Smooth muscle cell (in vitro differentiated cells): ENCODE results near the gene CDCP1. TPM values are rescaled to one million over a fixed set of nuclear protein-coding genes. Genes with fewer than 3 reads are reported as not detected.

Experiments used
- DNase-seq: peaks from one replicate; lab custom pipeline; 2025; ENCODE audit not compliant: unreplicated experiment; lab: John Stamatoyannopoulos, UW
- H2AFZ ChIP-seq: fragments of 200-600 bp; sonication (generic); 2 replicates; pipeline ENCODE4 v1.6.0; 2016; ENCODE audit warnings: antibody characterized with exemption, low read depth, mild to moderate bottlenecking
- H3F3A ChIP-seq: fragments of 200-600 bp; sonication (generic); 2 replicates; pipeline ENCODE4 v1.6.0; 2017; ENCODE audit warnings: antibody characterized with exemption, low read depth
- H3K27ac ChIP-seq: fragments of 200-600 bp; sonication (generic); 2 replicates; pipeline ENCODE4 v1.5.1; 2016; ENCODE audit warnings: low read depth, mild to moderate bottlenecking
- H3K27me3 ChIP-seq: fragments of 200-600 bp; sonication (generic); 2 replicates; pipeline ENCODE4 v1.6.1; 2016; ENCODE audit warnings: low read depth, mild to moderate bottlenecking
- H3K36me3 ChIP-seq: fragments of 200-600 bp; sonication (generic); 2 replicates; pipeline ENCODE4 v1.5.1; 2016; ENCODE audit warnings: low read depth
- H3K4me1 ChIP-seq: fragments of 200-600 bp; sonication (generic); 2 replicates; pipeline ENCODE4 v1.5.1; 2016; ENCODE audit warnings: low read depth
- H3K4me2 ChIP-seq: fragments of 200-600 bp; sonication (generic); 2 replicates; pipeline ENCODE4 v1.6.0; 2016; ENCODE audit warnings: mild to moderate bottlenecking
- H3K4me3 ChIP-seq: fragments of 200-600 bp; sonication (generic); 2 replicates; pipeline ENCODE4 v1.5.1; 2016; ENCODE audit warnings: mild to moderate bottlenecking
- H3K79me2 ChIP-seq: fragments of 200-600 bp; sonication (generic); 2 replicates; pipeline ENCODE4 v1.6.0; 2016; ENCODE audit warnings: low read depth, mild to moderate bottlenecking
- H3K9ac ChIP-seq: fragments of 200-600 bp; sonication (generic); 2 replicates; pipeline ENCODE4 v1.6.0; 2016; ENCODE audit warnings: low read depth
- H3K9me3 ChIP-seq: fragments of 200-600 bp; sonication (generic); replicated peaks from 2 replicates; pipeline ENCODE4 v1.5.1; 2016; ENCODE audit warnings: low read depth
- H4K20me1 ChIP-seq: fragments of 200-600 bp; sonication (generic); 2 replicates; pipeline ENCODE4 v1.6.0; 2016; ENCODE audit warnings: low read depth
- WGBS: methylation state at CpG from one replicate; pipeline ENCODE4 v1.1.7; 2016; ENCODE audit warnings: low lambda C conversion rate; 5-methylcytosine and 5-hydroxymethylcytosine counted together
- polyA plus RNA-seq: library from polyadenylated mRNA; unstranded; fragments of >200 nt; fragmentation: Nextera tagmentation; extraction: Ambion mirVana; gene quantifications from 2 replicates; pipeline ENCODE4 v1.2.1, GENCODE V29; 2016
- total RNA-seq: library from RNA; depleted of rRNA; stranded (reverse); fragments of >200 nt; gene quantifications from 2 replicates; pipeline ENCODE4 v1.2.3, GENCODE V29; 2014
- TF ChIP-seq, protein P1 (sequence below): fragments of 200-600 bp; sonication (generic); IDR thresholded peaks from 2 replicates; pipeline ENCODE4 v1.5.1; 2017; ENCODE audit warnings: borderline replicate concordance, mild to moderate bottlenecking, antibody characterized with exemption; ENCODE audit not compliant: insufficient read depth, poor library complexity, severe bottlenecking

CDCP1 gene
- total and polyA plus RNA-seq, 2 experiments from 2014 or later, result 2.5 to 7.9 TPM

DNA sequence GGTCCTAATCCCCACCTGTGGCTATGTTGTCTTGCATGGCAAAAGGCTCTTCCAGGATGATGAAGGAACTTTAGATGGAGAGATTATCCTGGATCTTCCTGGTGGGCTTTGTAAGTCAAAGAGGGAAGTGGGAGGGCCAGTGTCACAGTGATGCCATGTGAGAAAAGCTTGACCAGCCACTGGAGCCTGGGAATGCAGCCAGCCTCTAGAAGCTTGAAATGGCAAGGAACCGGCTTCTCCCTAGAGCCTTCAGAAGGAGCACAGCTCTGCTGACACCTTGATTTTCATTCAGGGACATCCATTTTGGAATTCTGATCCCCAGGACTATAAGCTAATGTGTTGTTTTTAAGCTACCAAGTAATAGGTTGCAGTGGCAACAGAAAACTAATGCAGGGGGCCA, 61.8 kb downstream of the CDCP1 start:
- H3F3A ChIP-seq, result no peaks in the 10 kb centered on the region
- no peak overlapping the region for H3K27ac ChIP-seq
- no peak overlapping the region for H2AFZ ChIP-seq
- no peak overlapping the region for H3K9ac ChIP-seq
- TF ChIP-seq, protein P1, sequence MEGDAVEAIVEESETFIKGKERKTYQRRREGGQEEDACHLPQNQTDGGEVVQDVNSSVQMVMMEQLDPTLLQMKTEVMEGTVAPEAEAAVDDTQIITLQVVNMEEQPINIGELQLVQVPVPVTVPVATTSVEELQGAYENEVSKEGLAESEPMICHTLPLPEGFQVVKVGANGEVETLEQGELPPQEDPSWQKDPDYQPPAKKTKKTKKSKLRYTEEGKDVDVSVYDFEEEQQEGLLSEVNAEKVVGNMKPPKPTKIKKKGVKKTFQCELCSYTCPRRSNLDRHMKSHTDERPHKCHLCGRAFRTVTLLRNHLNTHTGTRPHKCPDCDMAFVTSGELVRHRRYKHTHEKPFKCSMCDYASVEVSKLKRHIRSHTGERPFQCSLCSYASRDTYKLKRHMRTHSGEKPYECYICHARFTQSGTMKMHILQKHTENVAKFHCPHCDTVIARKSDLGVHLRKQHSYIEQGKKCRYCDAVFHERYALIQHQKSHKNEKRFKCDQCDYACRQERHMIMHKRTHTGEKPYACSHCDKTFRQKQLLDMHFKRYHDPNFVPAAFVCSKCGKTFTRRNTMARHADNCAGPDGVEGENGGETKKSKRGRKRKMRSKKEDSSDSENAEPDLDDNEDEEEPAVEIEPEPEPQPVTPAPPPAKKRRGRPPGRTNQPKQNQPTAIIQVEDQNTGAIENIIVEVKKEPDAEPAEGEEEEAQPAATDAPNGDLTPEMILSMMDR, result no peak
- H3K4me2 ChIP-seq, result no peak overlapping the region
- no peaks in the 10 kb centered on the region for H3K79me2 ChIP-seq
- DNase-seq, result no peak
- 89% methylated on average over 1 of the region's 1 CpG for WGBS
- no peaks in the 10 kb centered on the region for H3K9me3 ChIP-seq
- H3K4me1 ChIP-seq, result no peaks in the 10 kb centered on the region
- H4K20me1 ChIP-seq, result no peaks in the 10 kb centered on the region
- no peak overlapping the region for H3K4me3 ChIP-seq
- H3K36me3 ChIP-seq, result no peaks in the 10 kb centered on the region
- no peaks in the 10 kb centered on the region for H3K27me3 ChIP-seq

DNA sequence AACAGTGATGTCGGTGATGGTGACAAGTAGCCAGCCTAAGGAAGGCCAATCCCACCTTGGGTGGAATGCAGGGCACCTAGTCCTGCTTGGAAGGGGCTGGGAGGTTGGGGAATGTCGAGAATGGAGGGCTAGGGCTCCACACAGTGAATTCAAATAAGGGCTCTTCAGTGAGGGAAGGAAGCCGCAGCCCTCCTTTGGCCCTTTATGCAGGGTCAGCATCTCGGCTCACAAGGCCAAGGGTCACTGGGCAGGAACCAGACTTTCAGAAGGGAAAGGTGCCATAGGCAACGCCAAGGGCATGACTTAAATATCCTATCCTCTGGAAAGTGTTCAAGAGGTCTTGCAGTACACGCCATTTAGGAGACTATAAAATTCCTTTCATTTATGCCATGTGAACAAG, 63.2 kb downstream of the CDCP1 start:
- H3K27ac ChIP-seq, result no peak overlapping the region
- 96% methylated on average over 6 of the region's 6 CpGs for WGBS
- no peaks in the 10 kb centered on the region for H3K9me3 ChIP-seq
- TF ChIP-seq, protein P1, result no peak
- no peaks in the 10 kb centered on the region for H4K20me1 ChIP-seq
- no peak overlapping the region for H3K4me2 ChIP-seq
- H3K27me3 ChIP-seq, result no peaks in the 10 kb centered on the region
- H3F3A ChIP-seq, result no peaks in the 10 kb centered on the region
- H3K4me1 ChIP-seq, result no peaks in the 10 kb centered on the region
- H3K36me3 ChIP-seq, result no peaks in the 10 kb centered on the region
- no peak overlapping the region for H2AFZ ChIP-seq
- no peaks in the 10 kb centered on the region for H3K79me2 ChIP-seq
- no peak overlapping the region for H3K4me3 ChIP-seq
- no peak overlapping the region for H3K9ac ChIP-seq
- DNase-seq, result no peak

DNA sequence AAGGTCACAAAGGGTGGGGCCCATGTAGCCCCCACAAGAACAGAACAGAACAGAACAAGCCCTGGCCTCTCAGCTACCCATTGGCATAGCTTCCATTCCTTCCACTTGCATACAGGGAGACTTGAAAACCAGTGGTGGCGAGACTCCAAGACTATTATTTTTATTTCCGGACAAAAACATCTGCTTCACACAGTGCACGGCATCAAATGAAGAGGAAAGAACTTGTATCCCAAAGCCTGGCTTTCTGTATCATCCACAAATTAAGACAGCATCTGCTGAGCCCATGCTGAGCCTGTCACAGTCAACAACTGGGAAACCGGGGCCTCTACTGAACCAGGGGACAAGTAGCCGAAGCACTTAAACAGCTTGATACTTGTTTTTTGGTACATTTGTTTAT, 64.0 kb downstream of the CDCP1 start:
- H3K4me2 ChIP-seq, result no peak overlapping the region
- H3K9ac ChIP-seq, result no peak overlapping the region
- 88% methylated on average over 5 of the region's 5 CpGs for WGBS
- H3K4me3 ChIP-seq, result no peak overlapping the region
- H3K27ac ChIP-seq, result no peak overlapping the region
- no peaks in the 10 kb centered on the region for H4K20me1 ChIP-seq
- DNase-seq, result no peak
- H3K4me1 ChIP-seq, result no peaks in the 10 kb centered on the region
- TF ChIP-seq, protein P1, result no peak
- H3F3A ChIP-seq, result no peaks in the 10 kb centered on the region
- H3K9me3 ChIP-seq, result no peaks in the 10 kb centered on the region
- H3K36me3 ChIP-seq, result no peaks in the 10 kb centered on the region
- no peaks in the 10 kb centered on the region for H3K79me2 ChIP-seq
- H3K27me3 ChIP-seq, result no peaks in the 10 kb centered on the region
- H2AFZ ChIP-seq, result no peak overlapping the region

DNA sequence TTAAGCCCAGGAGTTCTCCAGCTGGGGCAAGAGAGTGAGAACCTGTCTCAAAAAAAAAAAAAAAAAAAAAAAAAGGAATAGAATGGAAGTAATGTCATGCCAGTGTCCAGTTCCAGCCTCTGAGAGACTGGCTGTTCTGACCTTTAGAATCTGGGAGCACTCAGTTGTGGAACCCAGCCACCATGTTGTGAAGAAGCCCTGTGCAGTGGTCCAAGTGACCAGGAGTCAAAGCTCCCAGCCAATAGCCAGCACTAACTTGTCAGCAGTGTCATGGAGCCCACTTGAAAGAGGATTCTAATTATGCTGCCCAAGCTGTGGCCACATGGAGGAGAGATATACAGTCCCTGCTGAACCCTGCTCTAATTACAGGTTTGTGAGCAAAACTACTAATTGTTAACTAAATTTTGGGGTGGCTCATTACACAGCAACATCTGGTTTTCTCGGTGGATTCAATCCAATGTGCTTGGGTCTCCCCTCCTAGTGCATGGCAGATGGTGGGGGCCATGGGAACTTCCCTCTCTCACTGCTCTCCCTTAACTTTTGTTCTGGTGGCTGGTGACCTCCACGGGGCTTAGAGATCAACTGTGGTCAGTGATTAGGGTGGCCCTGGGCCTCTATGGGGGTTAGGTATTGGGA, 64.6 kb downstream of the CDCP1 start:
- no peaks in the 10 kb centered on the region for H3K36me3 ChIP-seq
- no peak overlapping the region for H2AFZ ChIP-seq
- H3K27ac ChIP-seq, result no peak overlapping the region
- no peak overlapping the region for H3K4me2 ChIP-seq
- no peaks in the 10 kb centered on the region for H4K20me1 ChIP-seq
- H3K27me3 ChIP-seq, result no peaks in the 10 kb centered on the region
- H3K9me3 ChIP-seq, result no peaks in the 10 kb centered on the region
- no peaks in the 10 kb centered on the region for H3K4me1 ChIP-seq
- TF ChIP-seq, protein P1, result no peak
- H3K9ac ChIP-seq, result no peak overlapping the region
- H3K4me3 ChIP-seq, result no peak overlapping the region
- no peak for DNase-seq
- WGBS, result 91% methylated on average over 2 of the region's 2 CpGs
- no peaks in the 10 kb centered on the region for H3F3A ChIP-seq
- H3K79me2 ChIP-seq, result no peaks in the 10 kb centered on the region
